ENCODE data around the gene INKA2.

The INKA2 gene

GRCh38 chr1:111731956-111732355, 7.2 kb downstream of the INKA2 start:
- H3K4me1 ChIP-seq (ENCODE audit: insufficient read depth, low read length, poor library complexity, severe bottlenecking), result peaks cover 3% of the 10 kb centered on the region

GRCh38 chr1:111730706-111731105, 8.5 kb downstream of the INKA2 start:
- H3K36me3 ChIP-seq (ENCODE audit: insufficient read depth, low read length), result no peaks in the 10 kb centered on the region
- no peak overlapping the region for H3K4me3 ChIP-seq (ENCODE audit: low read length, poor library complexity, severe bottlenecking)
- no peaks in the 10 kb centered on the region for H3K9me3 ChIP-seq (ENCODE audit: insufficient read depth, low read depth, low read length)
- H3K4me1 ChIP-seq (ENCODE audit: insufficient read depth, low read length, poor library complexity, severe bottlenecking), result no peaks in the 10 kb centered on the region
- no peak overlapping the region for H2AFZ ChIP-seq (ENCODE audit: low read length)
- no peak overlapping the region for H3K9ac ChIP-seq (ENCODE audit: low read depth, low read length, poor library complexity, severe bottlenecking)
- no peaks in the 10 kb centered on the region for H3K79me2 ChIP-seq (ENCODE audit: insufficient read depth, low read length)
- no peak overlapping the region for H3K4me2 ChIP-seq (ENCODE audit: low read depth, low read length, poor library complexity, severe bottlenecking)
- H3K27me3 ChIP-seq (ENCODE audit: insufficient read depth, low read length, poor library complexity, severe bottlenecking), result no peaks in the 10 kb centered on the region
- H4K20me1 ChIP-seq (ENCODE audit: insufficient read depth, low read length, poor library complexity, severe bottlenecking), result no peaks in the 10 kb centered on the region
- no peak for TF ChIP-seq EZH2phosphoT487 (IDR thresholded peaks at IDR 0.05; ENCODE audit: borderline replicate concordance)
- no peak for TF ChIP-seq CTCF (conservative IDR thresholded peaks at IDR 0.05; ENCODE audit: low read length)
- no peaks in the 10 kb centered on the region for H3F3A ChIP-seq (ENCODE audit: low read depth)
- H3K9me2 ChIP-seq (replicated peaks; ENCODE audit: low read depth, low read length), result no peaks in the 10 kb centered on the region

More at GRCh38 chr1:111731956-111732355, 7.2 kb downstream of the INKA2 start:
- H2AFZ ChIP-seq (ENCODE audit: low read length), result no peak overlapping the region
- H3K27me3 ChIP-seq (ENCODE audit: insufficient read depth, low read length, poor library complexity, severe bottlenecking), result no peaks in the 10 kb centered on the region
- no peak overlapping the region for H3K9ac ChIP-seq (ENCODE audit: low read depth, low read length, poor library complexity, severe bottlenecking)
- TF ChIP-seq CTCF (conservative IDR thresholded peaks at IDR 0.05; ENCODE audit: low read length) (no peak), EZH2phosphoT487 (IDR thresholded peaks at IDR 0.05; ENCODE audit: borderline replicate concordance) (no peak)
- no peak overlapping the region for H3K4me2 ChIP-seq (ENCODE audit: low read depth, low read length, poor library complexity, severe bottlenecking)
- H3K79me2 ChIP-seq (ENCODE audit: insufficient read depth, low read length), result no peaks in the 10 kb centered on the region
- no peaks in the 10 kb centered on the region for H3F3A ChIP-seq (ENCODE audit: low read depth)
- no peak overlapping the region for H3K4me3 ChIP-seq (ENCODE audit: low read length, poor library complexity, severe bottlenecking)
- no peaks in the 10 kb centered on the region for H3K9me3 ChIP-seq (ENCODE audit: insufficient read depth, low read depth, low read length)
- no peaks in the 10 kb centered on the region for H3K36me3 ChIP-seq (ENCODE audit: insufficient read depth, low read length)
- no peaks in the 10 kb centered on the region for H3K9me2 ChIP-seq (replicated peaks; ENCODE audit: low read depth, low read length)
- H4K20me1 ChIP-seq (ENCODE audit: insufficient read depth, low read length, poor library complexity, severe bottlenecking), result no peaks in the 10 kb centered on the region

GRCh38 chr1:111729946-111730681, 9.1 kb downstream of the INKA2 start:
- Histone ChIP-seq H3K9ac (ENCODE audit: low read depth, low read length, poor library complexity, severe bottlenecking) (no peak overlapping the region), H3K4me2 (ENCODE audit: low read depth, low read length, poor library complexity, severe bottlenecking) (no peak overlapping the region), H3K4me1 (ENCODE audit: insufficient read depth, low read length, poor library complexity, severe bottlenecking) (no peaks in the 10 kb centered on the region), H3K9me3 (ENCODE audit: insufficient read depth, low read depth, low read length) (no peaks in the 10 kb centered on the region), H2AFZ (ENCODE audit: low read length) (no peak overlapping the region), H4K20me1 (ENCODE audit: insufficient read depth, low read length, poor library complexity, severe bottlenecking) (no peaks in the 10 kb centered on the region), H3K27me3 (ENCODE audit: insufficient read depth, low read length, poor library complexity, severe bottlenecking) (no peaks in the 10 kb centered on the region), H3K9me2 (replicated peaks; ENCODE audit: low read depth, low read length) (no peaks in the 10 kb centered on the region), H3K36me3 (ENCODE audit: insufficient read depth, low read length) (no peaks in the 10 kb centered on the region), H3K4me3 (ENCODE audit: low read length, poor library complexity, severe bottlenecking) (no peak overlapping the region), H3K79me2 (ENCODE audit: insufficient read depth, low read length) (no peaks in the 10 kb centered on the region), H3F3A (ENCODE audit: low read depth) (no peaks in the 10 kb centered on the region)
- TF ChIP-seq CTCF (conservative IDR thresholded peaks at IDR 0.05; ENCODE audit: low read length) (no peak), EZH2phosphoT487 (IDR thresholded peaks at IDR 0.05; ENCODE audit: borderline replicate concordance) (no peak)

Data from Loucy (cell line).